Renal cortical epithelial cell (primary cell): ENCODE measurements around the gene ASTN1. TPM values are rescaled to one million over a fixed set of nuclear protein-coding genes. Genes with fewer than 3 reads are reported as not detected.

Source experiments
- DNase-seq: peaks from one replicate; pipeline ENCODE4 v3.0.0-alpha.2; 2011; ENCODE audit warnings: low read depth
- total RNA-seq: library from RNA; depleted of rRNA; stranded (reverse); fragments of >200 nt; gene quantifications from 2 replicates; pipeline ENCODE4 v1.2.3, GENCODE V29; 2014

The ASTN1 gene
- total RNA-seq, 1 donor from 2014 or later: 0.05 TPM

- DNase-seq: no peak
Observed at GRCh38 chr1:176931526-176931925, 233.0 kb downstream of the ASTN1 start.

- DNase-seq: no peak
Observed at GRCh38 chr1:176926330-176927086, 238.0 kb downstream of the ASTN1 start.

GRCh38 chr1:176925223-176925622 lies 239.3 kb downstream of the ASTN1 start:
- DNase-seq: no peak

- DNase-seq: no peak
Observed at GRCh38 chr1:176923283-176923682, 241.2 kb downstream of the ASTN1 start.

- peak; percentile 4 for DNase-seq
Observed at GRCh38 chr1:176919386-176920378, 244.8 kb downstream of the ASTN1 start.

GRCh38 chr1:176905648-176906047 lies 258.9 kb downstream of the ASTN1 start:
- no peak for DNase-seq

GRCh38 chr1:176904057-176904751 lies 260.3 kb downstream of the ASTN1 start:
- DNase-seq: no peak

GRCh38 chr1:176903474-176903873 lies 261.0 kb downstream of the ASTN1 start:
- DNase-seq: peak; percentile 22

- no peak for DNase-seq
Observed at GRCh38 chr1:176899321-176899720, 265.2 kb downstream of the ASTN1 start.

GRCh38 chr1:176897350-176898236 lies 266.9 kb downstream of the ASTN1 start:
- DNase-seq: peak; percentile 62

- peak; percentile 69 for DNase-seq
Observed at GRCh38 chr1:176896216-176896615, 268.3 kb downstream of the ASTN1 start.

GRCh38 chr1:176894450-176894849 lies 270.1 kb downstream of the ASTN1 start:
- DNase-seq: no peak

- no peak for DNase-seq
Observed at GRCh38 chr1:176893625-176894352, 270.7 kb downstream of the ASTN1 start.

- peak; percentile 22 for DNase-seq
Observed at GRCh38 chr1:176888471-176889032, 276.0 kb downstream of the ASTN1 start.

- no peak for DNase-seq
Observed at GRCh38 chr1:176885751-176886150, 278.8 kb downstream of the ASTN1 start.

- no peak for DNase-seq
Observed at GRCh38 chr1:176885341-176885740, 279.2 kb downstream of the ASTN1 start.

GRCh38 chr1:176884911-176885310 lies 279.6 kb downstream of the ASTN1 start:
- DNase-seq: no peak

- DNase-seq: peak; percentile 15
Observed at GRCh38 chr1:176884286-176884685, 280.2 kb downstream of the ASTN1 start.

- peak; percentile 54 for DNase-seq
Observed at GRCh38 chr1:176880955-176881595, 283.4 kb downstream of the ASTN1 start.
